Activated CD4-positive, alpha-beta T cell treated with anti-CD3 and anti-CD28 coated beads for 4 hours (primary cell): ENCODE results near the gene RASIP1.
"Not testable (repeated sequence)": the region's sequence is repeated elsewhere in the genome, so short reads cannot be mapped to it uniquely, and the experiment has no call there.

ENCODE experiments used
- DNase-seq, 2 donors: peaks; one replicate each; pipeline ENCODE4 v3.0.0-alpha.2; 2020

Gene RASIP1

GRCh38 chr19:48705431-48705830 is 35.0 kb downstream of the RASIP1 start:
- no peak for DNase-seq

GRCh38 chr19:48703316-48703715 is 37.1 kb downstream of the RASIP1 start:
- no peak for DNase-seq

GRCh38 chr19:48702701-48703100 is 37.7 kb downstream of the RASIP1 start:
- no peak for DNase-seq

GRCh38 chr19:48698046-48698445 is 42.4 kb downstream of the RASIP1 start:
- DNase-seq, result no peak

GRCh38 chr19:48696353-48697010 is 43.9 kb downstream of the RASIP1 start:
- no peak for DNase-seq

GRCh38 chr19:48695743-48696352 is 44.6 kb downstream of the RASIP1 start, which contains the start of gene FUT2:
Gene FUT2, plus strand, starts transcription at chr19:48695971. Its CDS starts 6,986 bp downstream, at chr19:48702957.
- DNase-seq, result no peak

GRCh38 chr19:48693629-48694028 is 46.8 kb downstream of the RASIP1 start:
- DNase-seq, result not testable (repeated sequence)

- no peak for DNase-seq
Observed at GRCh38 chr19:48689449-48689848, 51.0 kb downstream of the RASIP1 start.

- DNase-seq, result no peak
Observed at GRCh38 chr19:48687776-48688175, 52.6 kb downstream of the RASIP1 start.

GRCh38 chr19:48686637-48687036 is 53.8 kb downstream of the RASIP1 start:
- not testable (repeated sequence) for DNase-seq

- no peak for DNase-seq
Observed at GRCh38 chr19:48686088-48686487, 54.3 kb downstream of the RASIP1 start.

- DNase-seq, result no peak
Observed at GRCh38 chr19:48685583-48685982, 54.8 kb downstream of the RASIP1 start.

- DNase-seq, result no peak
Observed at GRCh38 chr19:48683349-48683748, 57.1 kb downstream of the RASIP1 start.

GRCh38 chr19:48681127-48681470 is 59.3 kb downstream of the RASIP1 start:
- no peak for DNase-seq

GRCh38 chr19:48680436-48681126 is 59.8 kb downstream of the RASIP1 start:
- no peak for DNase-seq

- not testable (repeated sequence) for DNase-seq
Observed at GRCh38 chr19:48680006-48680405, 60.4 kb downstream of the RASIP1 start.

GRCh38 chr19:48678201-48678600 is 62.2 kb downstream of the RASIP1 start:
- no peak for DNase-seq

- no peak for DNase-seq
Observed at GRCh38 chr19:48676887-48677286, 63.5 kb downstream of the RASIP1 start.

GRCh38 chr19:48676487-48676886 is 63.9 kb downstream of the RASIP1 start:
- DNase-seq, result no peak

GRCh38 chr19:48674921-48675824 is 65.2 kb downstream of the RASIP1 start:
- peak; percentile 67 to 79 for DNase-seq

GRCh38 chr19:48674216-48674809 is 66.1 kb downstream of the RASIP1 start:
- DNase-seq, result no peak

- no peak for DNase-seq
Observed at GRCh38 chr19:48673436-48674100, 66.8 kb downstream of the RASIP1 start.
